Endodermal cell (in vitro differentiated cells): ENCODE measurements around the gene SLC47A2. TPM values are rescaled to one million over a fixed set of nuclear protein-coding genes. Genes with fewer than 3 reads are reported as not detected.

Source experiments
- DNase-seq: peaks from one replicate; pipeline ENCODE4 v3.0.0-alpha.2; 2017
- H3K27ac ChIP-seq: 2 replicates; pipeline ENCODE4 v1.5.1; 2013; ENCODE audit warnings: mild to moderate bottlenecking, low read depth, low read length, moderate library complexity
- H3K27me3 ChIP-seq: 2 replicates; pipeline ENCODE4 v1.6.1; 2013; ENCODE audit warnings: mild to moderate bottlenecking, low read length, moderate library complexity; ENCODE audit not compliant: insufficient read depth, control insufficient read depth, poor library complexity, severe bottlenecking
- H3K36me3 ChIP-seq: 2 replicates; pipeline ENCODE4 v1.7.0; 2013; ENCODE audit warnings: mild to moderate bottlenecking, low read length, moderate library complexity; ENCODE audit not compliant: control insufficient read depth, insufficient read depth
- H3K4me1 ChIP-seq: one replicate; pipeline ENCODE4 v1.7.0; 2013; ENCODE audit warnings: low read length; ENCODE audit not compliant: control insufficient read depth, insufficient read depth
- H3K4me3 ChIP-seq: 2 replicates; pipeline ENCODE4 v1.5.1; 2013; ENCODE audit warnings: mild to moderate bottlenecking, low read length, moderate library complexity
- H3K9ac ChIP-seq: 2 replicates; pipeline ENCODE4 v1.6.1; 2013; ENCODE audit warnings: mild to moderate bottlenecking, low read length, moderate library complexity; ENCODE audit not compliant: poor library complexity, severe bottlenecking; ENCODE audit errors: extremely low read depth
- H3K9me3 ChIP-seq: 2 replicates; pipeline ENCODE4 v1.6.1; 2013; ENCODE audit warnings: mild to moderate bottlenecking, low read length, moderate library complexity; ENCODE audit not compliant: control insufficient read depth
- H3K27ac Mint-ChIP-seq: 2 replicates; pipeline ENCODE4 v1.8.0; 2020; ENCODE audit warnings: mixed read lengths
- H3K27me3 Mint-ChIP-seq: 2 replicates; pipeline ENCODE4 v1.8.0; 2021; ENCODE audit warnings: mild to moderate bottlenecking, mixed read lengths; ENCODE audit not compliant: insufficient read depth
- H3K36me3 Mint-ChIP-seq: 2 replicates; pipeline ENCODE4 v1.8.0; 2020; ENCODE audit warnings: low read depth, mixed read lengths
- H3K4me1 Mint-ChIP-seq: 2 replicates; pipeline ENCODE4 v1.8.0; 2020; ENCODE audit warnings: mixed read lengths
- H3K4me3 Mint-ChIP-seq: 2 replicates; pipeline ENCODE4 v1.8.0; 2020; ENCODE audit warnings: mild to moderate bottlenecking, moderate library complexity, mixed read lengths
- H3K9me3 Mint-ChIP-seq: 2 replicates; pipeline ENCODE4 v1.8.0; 2020; ENCODE audit warnings: mild to moderate bottlenecking, mixed read lengths
- WGBS, 2 experiments: methylation state at CpG; one replicate each; pipeline versions ENCODE4 v1.1.5 to v1.1.7; 2013; ENCODE audit warnings: missing lambda C conversion rate in 2 of 2, mixed read lengths in 1 of 2; ENCODE audit not compliant: insufficient coverage in 1 of 2, insufficient read length in 1 of 2; 5-methylcytosine and 5-hydroxymethylcytosine counted together
- total RNA-seq, 2 donors: library from RNA; stranded (reverse); fragmentation: NEBNext Ultra II Directional in 1 of 2; extraction: Animal tissue kit (Norgen Biotek cat#: 25700) in 1 of 2; gene quantifications; 2 replicates in 1 of 2; 3 replicates in 1 of 2; pipeline ENCODE4 v1.2.1, GENCODE V29; 2021
- TF ChIP-seq, protein P1 (sequence below): fragments of 200-600 bp; sonication (generic); conservative IDR thresholded peaks from 2 replicates; pipeline ENCODE4 v1.5.0; 2021; ENCODE audit warnings: antibody characterized with exemption, mild to moderate bottlenecking

Gene SLC47A2
- total RNA-seq, 2 donors from 2014 or later, result not detected

DNA sequence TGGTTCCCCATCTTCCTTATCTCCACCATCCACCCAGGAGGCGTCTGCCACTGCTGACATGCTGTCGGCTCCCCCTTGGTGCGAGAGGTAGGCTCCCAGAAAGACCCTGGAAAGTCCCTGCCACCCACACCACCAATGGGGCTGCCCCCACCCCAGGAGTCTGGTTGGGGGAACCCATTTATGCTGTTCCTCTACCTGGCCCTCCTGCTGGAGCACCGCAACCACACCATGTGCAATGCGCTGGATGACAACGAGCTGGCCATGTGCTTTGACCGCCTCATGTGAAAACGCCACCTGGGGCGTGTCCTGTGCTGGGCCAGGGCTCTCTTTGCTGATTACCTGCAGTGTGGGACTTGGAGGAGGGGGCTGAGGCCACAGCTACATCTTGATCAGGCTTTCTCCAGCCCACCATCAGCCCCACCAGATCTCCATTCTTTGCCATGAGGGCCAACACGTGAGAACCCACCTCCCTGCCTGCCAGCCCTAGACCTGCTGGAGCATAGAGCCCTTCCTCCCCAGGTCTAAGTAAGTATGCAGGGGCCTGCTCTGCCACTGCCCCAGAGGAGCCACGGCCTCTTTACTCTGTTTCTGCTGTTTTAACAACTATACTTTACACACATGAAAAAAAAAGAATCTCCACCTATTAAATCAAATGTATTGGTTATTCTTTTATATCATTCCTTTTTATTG lies 39.6 kb upstream of the SLC47A2 start:
- H3K36me3 Mint-ChIP-seq, result no peaks in the 10 kb centered on the region
- peaks cover 2% of the 10 kb centered on the region for H3K27me3 Mint-ChIP-seq
- Histone ChIP-seq H3K36me3 (no peaks in the 10 kb centered on the region), H3K4me3 (no peak overlapping the region), H3K9ac (no peak overlapping the region), H3K9me3 (no peaks in the 10 kb centered on the region), H3K4me1 (no peaks in the 10 kb centered on the region), H3K27me3 (no peaks in the 10 kb centered on the region), H3K27ac (no peak overlapping the region)
- no peaks in the 10 kb centered on the region for H3K9me3 Mint-ChIP-seq
- 86 to 95% methylated on average over 7 to 11 of the region's 11 CpGs for WGBS, 2 experiments
- no peak overlapping the region for H3K4me3 Mint-ChIP-seq
- H3K27ac Mint-ChIP-seq, result no peak overlapping the region
- peaks cover 7% of the 10 kb centered on the region for H3K4me1 Mint-ChIP-seq
- peak; percentile 55 for DNase-seq
- TF ChIP-seq, protein P1, sequence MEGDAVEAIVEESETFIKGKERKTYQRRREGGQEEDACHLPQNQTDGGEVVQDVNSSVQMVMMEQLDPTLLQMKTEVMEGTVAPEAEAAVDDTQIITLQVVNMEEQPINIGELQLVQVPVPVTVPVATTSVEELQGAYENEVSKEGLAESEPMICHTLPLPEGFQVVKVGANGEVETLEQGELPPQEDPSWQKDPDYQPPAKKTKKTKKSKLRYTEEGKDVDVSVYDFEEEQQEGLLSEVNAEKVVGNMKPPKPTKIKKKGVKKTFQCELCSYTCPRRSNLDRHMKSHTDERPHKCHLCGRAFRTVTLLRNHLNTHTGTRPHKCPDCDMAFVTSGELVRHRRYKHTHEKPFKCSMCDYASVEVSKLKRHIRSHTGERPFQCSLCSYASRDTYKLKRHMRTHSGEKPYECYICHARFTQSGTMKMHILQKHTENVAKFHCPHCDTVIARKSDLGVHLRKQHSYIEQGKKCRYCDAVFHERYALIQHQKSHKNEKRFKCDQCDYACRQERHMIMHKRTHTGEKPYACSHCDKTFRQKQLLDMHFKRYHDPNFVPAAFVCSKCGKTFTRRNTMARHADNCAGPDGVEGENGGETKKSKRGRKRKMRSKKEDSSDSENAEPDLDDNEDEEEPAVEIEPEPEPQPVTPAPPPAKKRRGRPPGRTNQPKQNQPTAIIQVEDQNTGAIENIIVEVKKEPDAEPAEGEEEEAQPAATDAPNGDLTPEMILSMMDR, result no peak

DNA sequence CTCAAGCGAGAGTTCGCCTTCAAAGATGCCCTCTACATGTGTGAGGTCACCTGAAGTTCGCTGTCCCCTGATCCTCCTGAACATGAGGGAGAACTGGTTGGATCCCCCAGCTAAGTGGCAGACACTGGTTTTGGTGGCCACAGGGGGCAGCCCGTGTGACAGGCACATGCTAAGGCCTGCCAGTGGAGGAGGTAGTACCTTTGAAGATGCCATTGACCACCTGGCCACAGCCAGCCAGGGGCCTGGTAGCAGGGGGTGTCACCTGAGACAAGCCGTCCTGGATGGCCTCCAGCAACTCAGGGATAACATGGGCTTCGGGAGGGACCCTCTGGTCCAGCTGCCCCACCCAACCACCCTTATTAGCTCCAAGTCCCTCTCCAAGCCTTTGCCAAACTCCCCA lies 39.0 kb upstream of the SLC47A2 start:
- H3K4me3 Mint-ChIP-seq, result no peak overlapping the region
- no peaks in the 10 kb centered on the region for H3K4me1 ChIP-seq
- H3K9me3 Mint-ChIP-seq, result no peaks in the 10 kb centered on the region
- H3K4me3 ChIP-seq, result no peak overlapping the region
- no peak overlapping the region for H3K27ac ChIP-seq
- TF ChIP-seq, protein P1, result no peak
- 91 to 93% methylated on average over 2 to 6 of the region's 6 CpGs for WGBS, 2 experiments
- no peak overlapping the region for H3K27ac Mint-ChIP-seq
- no peak for DNase-seq
- H3K27me3 Mint-ChIP-seq, result peaks cover 2% of the 10 kb centered on the region
- H3K9ac ChIP-seq, result no peak overlapping the region
- H3K4me1 Mint-ChIP-seq, result peaks cover 7% of the 10 kb centered on the region
- no peaks in the 10 kb centered on the region for H3K36me3 Mint-ChIP-seq
- H3K36me3 ChIP-seq, result no peaks in the 10 kb centered on the region
- H3K27me3 ChIP-seq, result no peaks in the 10 kb centered on the region
- no peaks in the 10 kb centered on the region for H3K9me3 ChIP-seq

DNA sequence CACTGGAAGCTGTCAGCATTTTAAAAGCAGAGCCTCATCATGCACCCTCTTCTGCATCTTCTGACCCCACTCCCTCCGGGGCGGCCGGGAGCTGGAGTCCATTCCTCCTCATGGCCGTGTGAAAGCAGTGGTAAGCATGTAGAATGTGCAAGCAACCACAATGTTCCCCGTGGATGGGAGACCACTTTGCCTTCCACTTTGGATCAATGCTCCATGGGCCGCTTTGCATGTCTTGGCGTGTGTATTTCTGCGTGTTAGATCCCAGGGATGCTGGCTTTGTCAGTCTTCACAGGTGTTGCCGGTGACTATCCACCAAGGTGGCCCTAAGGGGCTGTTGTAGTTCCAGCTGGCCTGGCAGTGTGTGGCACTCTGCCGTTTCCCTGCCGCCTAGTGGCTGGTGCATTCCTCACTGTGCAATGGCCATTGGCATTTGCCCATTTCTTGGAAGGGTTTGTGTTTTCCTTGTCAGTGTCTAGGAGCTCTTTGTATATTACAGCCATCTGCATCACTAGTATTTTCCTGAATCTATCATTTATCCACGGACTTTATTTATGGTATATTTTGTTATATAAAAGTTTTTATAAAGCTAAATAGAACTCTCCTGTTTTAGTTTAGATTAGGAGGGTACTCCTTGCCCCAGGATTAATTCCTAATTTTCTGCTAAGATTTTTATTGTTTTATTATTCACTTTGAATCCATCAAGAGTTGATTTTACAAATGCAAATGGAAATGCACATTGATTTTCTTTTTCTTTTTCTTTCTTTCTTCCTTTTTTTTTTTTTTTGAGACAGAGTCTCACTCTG lies 37.5 kb upstream of the SLC47A2 start:
- H3K4me3 ChIP-seq, result no peak overlapping the region
- no peaks in the 10 kb centered on the region for H3K9me3 ChIP-seq
- TF ChIP-seq, protein P1, result peak; percentile 69
- Mint-ChIP-seq H3K4me3 (no peak overlapping the region), H3K4me1 (peaks cover 7% of the 10 kb centered on the region), H3K9me3 (no peaks in the 10 kb centered on the region), H3K27me3 (peaks cover 4% of the 10 kb centered on the region), H3K36me3 (no peaks in the 10 kb centered on the region), H3K27ac (no peak overlapping the region)
- H3K4me1 ChIP-seq, result no peaks in the 10 kb centered on the region
- H3K27ac ChIP-seq, result no peak overlapping the region
- H3K27me3 ChIP-seq, result no peaks in the 10 kb centered on the region
- H3K9ac ChIP-seq, result no peak overlapping the region
- H3K36me3 ChIP-seq, result no peaks in the 10 kb centered on the region
- DNase-seq, result no peak
- WGBS, 2 experiments, result 92 to 93% methylated on average over 8 to 11 of the region's 12 CpGs
